Uterus (tissue), 2 donors: ENCODE measurements around the gene RNF121.

ENCODE experiments used
- CTCF ChIP-seq, 4 experiments: fragments of 200-600 bp in 2 of 4; fragments of 450-650 bp in 2 of 4; sonication (generic) in 2 of 4; IDR thresholded peaks; one replicate each; pipeline ENCODE4 v1.5.1; 2016 to 2019; ENCODE audit warnings: antibody characterized with exemption in 4 of 4, mild to moderate bottlenecking in 2 of 4, moderate library complexity in 1 of 4
- POLR2A ChIP-seq, 2 donors: fragments of 450-650 bp; IDR thresholded peaks; one replicate each; pipeline ENCODE4 v1.6.1; 2016; ENCODE audit warnings: antibody characterized with exemption in 2 of 2, mild to moderate bottlenecking in 1 of 2, moderate library complexity in 1 of 2

- no peak for TF ChIP-seq CTCF (IDR thresholded peaks at IDR 0.05)
- TF ChIP-seq POLR2A (IDR thresholded peaks at IDR 0.05): no peak
Measured at GRCh38 chr11:71996946-71997345, 68.1 kb downstream of the RNF121 start.
